K562 (cell line): ENCODE data around the gene SP140L. TPM values are rescaled to one million over a fixed set of nuclear protein-coding genes. Genes with fewer than 3 reads are reported as not detected.

Experiments
- CBFA2T3 ChIP-seq: fragments of 450-650 bp; IDR thresholded peaks from 2 replicates; pipeline ENCODE4 v1.6.1; 2017
- ELK1 ChIP-seq: sonication (generic); formaldehyde crosslinking; IDR thresholded peaks from 2 replicates; pipeline ENCODE4 v1.8.1; 2022; ENCODE audit warnings: missing genetic modification reagents
- EP400 ChIP-seq: fragments of 450-650 bp; IDR thresholded peaks from 2 replicates; pipeline ENCODE4 v1.6.1; 2017; ENCODE audit warnings: antibody characterized with exemption, mild to moderate bottlenecking, moderate library complexity
- FOS ChIP-seq: IDR thresholded peaks from 3 replicates; pipeline ENCODE4 v1.6.1; 2011; ENCODE audit not compliant: insufficient read length; ENCODE audit errors: extremely low read depth
- FOXK1 ChIP-seq: sonication (generic); formaldehyde crosslinking; IDR thresholded peaks from 2 replicates; pipeline ENCODE4 v1.8.0; 2022; ENCODE audit warnings: missing genetic modification reagents, mild to moderate bottlenecking, borderline replicate concordance
- HDAC2 ChIP-seq: fragments of 450-650 bp; IDR thresholded peaks from 2 replicates; pipeline ENCODE4 v1.6.1; 2016; ENCODE audit warnings: mild to moderate bottlenecking
- HLTF ChIP-seq: fragments of 450-650 bp; IDR thresholded peaks from 2 replicates; pipeline ENCODE4 v1.6.1; 2016
- KDM5B ChIP-seq: fragments of 200-600 bp; sonication (generic); IDR thresholded peaks from 2 replicates; pipeline ENCODE4 v1.6.1; 2012; ENCODE audit warnings: low read depth, mild to moderate bottlenecking, moderate library complexity, low read length, control low read depth, inconsistent platforms; ENCODE audit not compliant: insufficient replicate concordance
- MYC ChIP-seq, 2 experiments: fragments of 250-450 bp in 1 of 2; sonication (Bioruptor Pico) in 1 of 2; IDR thresholded peaks; 2 replicates each; pipeline versions ENCODE4 v1.5.1 to v1.6.1; 2012 to 2021; ENCODE audit warnings: low read depth in 2 of 2, borderline replicate concordance in 1 of 2, improper control_type of control experiment in 1 of 2, low read length in 1 of 2, mild to moderate bottlenecking in 1 of 2, moderate library complexity in 1 of 2
- POLR2AphosphoS5 ChIP-seq: IDR thresholded peaks from 2 replicates; pipeline ENCODE4 v1.6.1; 2011; ENCODE audit warnings: mild to moderate bottlenecking, low read depth, low read length, moderate library complexity; ENCODE audit not compliant: control insufficient read depth, insufficient read depth
- POLR2B ChIP-seq: fragments of 450-650 bp; IDR thresholded peaks from 2 replicates; pipeline ENCODE4 v1.6.1; 2018; ENCODE audit warnings: low read depth; ENCODE audit not compliant: partially characterized antibody
- RAD51 ChIP-seq: fragments of 450-650 bp; IDR thresholded peaks from 2 replicates; pipeline ENCODE4 v1.7.1; 2016; ENCODE audit warnings: low read depth, mild to moderate bottlenecking, borderline replicate concordance
- SPI1 ChIP-seq: IDR thresholded peaks from 2 replicates; pipeline ENCODE4 v1.6.1; 2011; ENCODE audit warnings: low read depth, low read length, control low read depth, borderline replicate concordance
- SRF ChIP-seq, 2 experiments: fragments of 250-450, 450-650 bp in 1 of 2; sonication (Bioruptor Pico) in 1 of 2; sonication (generic) in 1 of 2; formaldehyde crosslinking; IDR thresholded peaks; 2 replicates each; pipeline versions ENCODE4 v1.5.0 to v1.5.1; 2020 to 2022; ENCODE audit warnings: mild to moderate bottlenecking in 1 of 2, missing genetic modification reagents in 1 of 2
- SRSF3 ChIP-seq: fragments of 200-400 bp; formaldehyde crosslinking; IDR thresholded peaks from 2 replicates; pipeline ENCODE4 v1.6.1; 2016; ENCODE audit warnings: mild to moderate bottlenecking, low read length, moderate library complexity; ENCODE audit not compliant: insufficient read depth
- SUPT5H ChIP-seq: fragments of 450-650 bp; IDR thresholded peaks from 2 replicates; pipeline ENCODE4 v1.6.1; 2016
- TAF1 ChIP-seq: IDR thresholded peaks from 2 replicates; pipeline ENCODE4 v1.6.1; 2011; ENCODE audit warnings: mild to moderate bottlenecking, low read length, moderate library complexity; ENCODE audit not compliant: insufficient read depth, control insufficient read depth, severe bottlenecking; ENCODE audit errors: extremely low read depth
- TRIM28 ChIP-seq: fragments of 450-650 bp; IDR thresholded peaks from 2 replicates; pipeline ENCODE4 v1.6.1; 2017
- ZBTB1 ChIP-seq: sonication (generic); formaldehyde crosslinking; IDR thresholded peaks from 2 replicates; pipeline ENCODE4 v1.8.1; 2023; ENCODE audit warnings: missing genetic modification reagents, low read depth, mild to moderate bottlenecking, borderline replicate concordance
- ZC3H4 ChIP-seq: sonication (generic); formaldehyde crosslinking; IDR thresholded peaks from 2 replicates; pipeline ENCODE4 v1.9.0; 2021; ENCODE audit warnings: missing genetic modification reagents, borderline replicate concordance
- ZNF146 ChIP-seq: IDR thresholded peaks from one replicate; pipeline ENCODE4 v1.6.1; 2018; ENCODE audit warnings: missing compliant biosample characterization; ENCODE audit not compliant: unreplicated experiment
- ZNF280A ChIP-seq: fragments of 450-650 bp; IDR thresholded peaks from 2 replicates; pipeline ENCODE4 v1.6.1; 2018; ENCODE audit warnings: mild to moderate bottlenecking, low read depth; ENCODE audit not compliant: partially characterized antibody
- ZNF3 ChIP-seq: fragments of 250-450 bp; sonication (Bioruptor Pico); IDR thresholded peaks from 2 replicates; pipeline ENCODE4 v1.5.0; 2021; ENCODE audit warnings: mild to moderate bottlenecking, moderate library complexity
- ZNF354B ChIP-seq: fragments of 250-450 bp; sonication (Bioruptor Pico); IDR thresholded peaks from 2 replicates; pipeline ENCODE4 v1.4.0; 2020
- polyA plus RNA-seq, 8 experiments: library from polyadenylated mRNA; depleted of rRNA in 4 of 8; stranded (reverse) in 5 of 8; unstranded in 3 of 8; fragments of >200 nt; fragmentation: Nextera tagmentation in 2 of 8; fragmentation: Illumina TruSeq in 1 of 8; extraction: Ambion mirVana in 2 of 8; extraction: Trizol in 1 of 8; gene quantifications; 2 replicates each; pipeline versions ENCODE4 v1.2.1 to v1.2.3, GENCODE V29; 2011 to 2014; ENCODE audit warnings: inconsistent platforms in 1 of 8, missing spikeins in 1 of 8
- total RNA-seq, 7 experiments: library from RNA; depleted of rRNA in 6 of 7; stranded (reverse); fragments of >200 nt in 6 of 7; fragmentation: Illumina TruSeq in 2 of 7; extraction: Trizol in 2 of 7; gene quantifications; 2 replicates each; pipeline versions ENCODE4 v1.2.1 to v1.2.3, GENCODE V29; 2011 to 2021; ENCODE audit warnings: low replicate concordance in 1 of 7

Gene SP140L
- total and polyA plus RNA-seq, 9 of the 15 experiments (the other 6 are each of a cell fraction or from before 2014, with no cell fraction given), result 4.0 to 15.5 (median 11.3) TPM

- TF ChIP-seq MYC (IDR thresholded peaks at IDR 0.05; ENCODE audit: low read depth, low read length), result no peak
- no peak for TF ChIP-seq MYC (CRISPR knock-in tag; IDR thresholded peaks at IDR 0.05; ENCODE audit: borderline replicate concordance, low read depth)
- TF ChIP-seq SRF (CRISPR knock-in tag; IDR thresholded peaks at IDR 0.05), result peak in 1 of 2 experiments; percentile 35; a peak in 1 of 4 replicates
- TF ChIP-seq FOS, result no peak
- TF ChIP-seq POLR2AphosphoS5, result peak; percentile 78
- TF ChIP-seq HDAC2, result no peak
- no peak for TF ChIP-seq ZNF280A
- no peak for TF ChIP-seq ELK1 (CRISPR knock-in tag)
- TF ChIP-seq ZNF354B (CRISPR knock-in tag), result no peak
- TF ChIP-seq HLTF, result no peak
- TF ChIP-seq CBFA2T3, result no peak
- peak; percentile 75 for TF ChIP-seq SPI1
- TF ChIP-seq ZBTB1 (CRISPR knock-in tag), result no peak
- TF ChIP-seq ZNF146, result no peak
- TF ChIP-seq SRSF3, result no peak
- TF ChIP-seq FOXK1 (CRISPR knock-in tag), result no peak
- TF ChIP-seq ZC3H4, result no peak
- TF ChIP-seq TAF1, result peak; percentile 85
- TF ChIP-seq RAD51, result peak; percentile 76; the same call in 1 of the 2 replicates
- TF ChIP-seq ZNF3 (CRISPR knock-in tag), result no peak
- TF ChIP-seq KDM5B, result peak; percentile 66
- TF ChIP-seq SUPT5H, result peak; percentile 73
- peak; percentile 58; the same call in 1 of the 2 replicates for TF ChIP-seq EP400
- peak; percentile 38 for TF ChIP-seq POLR2B
- TF ChIP-seq TRIM28, result no peak
Measured at GRCh38 chr2:230416061-230416721, 89.2 kb downstream of the SP140L start, which contains the start of gene SP100 (continued).
